DND-41 (cell line): Measurements from ENCODE around the gene CTDP1.
A peak's percentile ranks its signal among the peaks of the same experiment; 100 is the strongest.

Experiments used
- ATAC-seq: fragments of 200-7000 bp; cut with Tn5 transposase; 3 replicates; pipeline ENCODE4 v1.9.1; 2021; ENCODE audit warnings: low read depth; ENCODE audit not compliant: insufficient read depth
- DNase-seq: peaks from one replicate; pipeline ENCODE4 v3.0.0-alpha.2; 2020
- H2AFZ ChIP-seq: 2 replicates; pipeline ENCODE4 v1.6.0; 2012; ENCODE audit warnings: low read depth, low read length
- H3K27ac ChIP-seq: 2 replicates; pipeline ENCODE4 v1.5.1; 2012; ENCODE audit warnings: low read length, inconsistent platforms
- H3K27me3 ChIP-seq: fragments of 200-600 bp; sonication (generic); 2 replicates; pipeline ENCODE4 v1.6.0; 2012; ENCODE audit warnings: low read length, mild to moderate bottlenecking, inconsistent platforms; ENCODE audit not compliant: insufficient read depth, poor library complexity
- H3K36me3 ChIP-seq: 2 replicates; pipeline ENCODE4 v1.5.1; 2012; ENCODE audit warnings: low read length, inconsistent platforms; ENCODE audit not compliant: insufficient read depth
- H3K4me1 ChIP-seq: 2 replicates; pipeline ENCODE4 v1.5.1; 2012; ENCODE audit warnings: mild to moderate bottlenecking, low read length; ENCODE audit not compliant: insufficient read depth
- H3K4me2 ChIP-seq: 2 replicates; pipeline ENCODE4 v1.6.0; 2012; ENCODE audit warnings: mild to moderate bottlenecking, moderate library complexity, low read length, inconsistent platforms; ENCODE audit not compliant: insufficient read depth
- H3K4me3 ChIP-seq, 2 experiments: fragments of 200-600 bp in 1 of 2; shearing (Covaris generic) in 1 of 2; 2 replicates each; pipeline ENCODE4 v1.5.1; 2012 to 2016; ENCODE audit warnings: inconsistent platforms in 2 of 2, low read length in 2 of 2, mild to moderate bottlenecking in 2 of 2, low read depth in 1 of 2, moderate library complexity in 1 of 2
- H3K79me2 ChIP-seq: 2 replicates; pipeline ENCODE4 v1.6.0; 2012; ENCODE audit warnings: low read length, inconsistent platforms; ENCODE audit not compliant: insufficient read depth
- H3K9ac ChIP-seq: 2 replicates; pipeline ENCODE4 v1.6.0; 2012; ENCODE audit warnings: low read depth, mild to moderate bottlenecking, inconsistent platforms, low read length, moderate library complexity
- H3K9me3 ChIP-seq: 2 replicates; pipeline ENCODE4 v1.5.1; 2012; ENCODE audit warnings: low read length, moderate library complexity, mild to moderate bottlenecking, inconsistent platforms; ENCODE audit not compliant: insufficient read depth, severe bottlenecking
- H4K20me1 ChIP-seq: 2 replicates; pipeline ENCODE4 v1.6.0; 2012; ENCODE audit warnings: low read length; ENCODE audit not compliant: insufficient read depth
- EZH2 ChIP-seq: IDR thresholded peaks from 3 replicates; pipeline ENCODE4 v1.6.1; 2012; ENCODE audit warnings: borderline replicate concordance, low read depth, mild to moderate bottlenecking, moderate library complexity, low read length, inconsistent platforms; ENCODE audit not compliant: severe bottlenecking
- TF ChIP-seq, protein P1 (sequence below): IDR thresholded peaks from 2 replicates; pipeline ENCODE4 v1.5.1; 2012; ENCODE audit warnings: borderline replicate concordance, low read length, moderate library complexity, mild to moderate bottlenecking; ENCODE audit not compliant: poor library complexity, severe bottlenecking; ENCODE audit errors: extremely low read depth

Gene CTDP1

DNA sequence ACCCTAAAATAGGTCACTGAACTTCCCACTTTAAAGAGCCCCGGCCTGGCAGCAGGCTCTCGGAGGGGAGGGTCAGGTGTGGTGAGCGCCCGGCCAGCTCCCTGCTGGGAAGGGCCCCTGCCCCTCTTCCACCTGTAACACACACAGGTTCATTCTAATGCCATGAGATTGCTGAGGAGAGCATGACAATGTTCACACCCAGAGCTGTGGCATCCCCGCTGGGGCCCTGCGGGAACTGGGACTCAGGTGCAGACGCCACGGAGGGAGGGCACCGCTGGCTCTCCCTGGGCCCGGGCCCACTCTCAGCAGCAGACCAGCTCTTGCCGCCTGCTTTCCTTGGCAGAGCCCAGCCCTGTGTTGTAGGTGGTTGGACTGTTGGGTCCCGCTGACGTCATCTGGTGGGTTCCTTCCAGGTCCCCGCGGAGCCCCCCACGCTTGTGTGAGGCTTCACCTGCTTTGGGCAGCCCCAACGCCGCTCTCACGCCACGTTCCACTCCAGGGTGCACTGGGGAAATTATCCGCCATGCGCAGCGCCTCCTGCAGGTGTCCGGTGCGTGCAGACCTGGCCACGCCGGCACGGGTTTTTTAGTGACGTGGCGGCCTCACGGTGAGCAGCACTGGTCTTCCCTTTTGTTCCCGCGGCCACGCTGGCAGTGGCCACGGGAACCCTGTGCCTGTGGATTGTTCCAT is 67.7 kb downstream of the CTDP1 start:
- H3K27ac ChIP-seq, result no peak overlapping the region
- H3K4me2 ChIP-seq, result no peak overlapping the region
- DNase-seq (no peak), ATAC-seq (0 out of 3 replicates have a peak, but pooled peaks have one; percentile 26)
- no peak overlapping the region for H3K4me3 ChIP-seq
- H4K20me1 ChIP-seq, result peaks cover 39% of the 10 kb centered on the region
- no peak overlapping the region for H3K9ac ChIP-seq
- H3K9me3 ChIP-seq, result no peaks in the 10 kb centered on the region
- H3K36me3 ChIP-seq, result peaks cover 71% of the 10 kb centered on the region
- H3K4me1 ChIP-seq, result no peaks in the 10 kb centered on the region
- TF ChIP-seq, protein P1, sequence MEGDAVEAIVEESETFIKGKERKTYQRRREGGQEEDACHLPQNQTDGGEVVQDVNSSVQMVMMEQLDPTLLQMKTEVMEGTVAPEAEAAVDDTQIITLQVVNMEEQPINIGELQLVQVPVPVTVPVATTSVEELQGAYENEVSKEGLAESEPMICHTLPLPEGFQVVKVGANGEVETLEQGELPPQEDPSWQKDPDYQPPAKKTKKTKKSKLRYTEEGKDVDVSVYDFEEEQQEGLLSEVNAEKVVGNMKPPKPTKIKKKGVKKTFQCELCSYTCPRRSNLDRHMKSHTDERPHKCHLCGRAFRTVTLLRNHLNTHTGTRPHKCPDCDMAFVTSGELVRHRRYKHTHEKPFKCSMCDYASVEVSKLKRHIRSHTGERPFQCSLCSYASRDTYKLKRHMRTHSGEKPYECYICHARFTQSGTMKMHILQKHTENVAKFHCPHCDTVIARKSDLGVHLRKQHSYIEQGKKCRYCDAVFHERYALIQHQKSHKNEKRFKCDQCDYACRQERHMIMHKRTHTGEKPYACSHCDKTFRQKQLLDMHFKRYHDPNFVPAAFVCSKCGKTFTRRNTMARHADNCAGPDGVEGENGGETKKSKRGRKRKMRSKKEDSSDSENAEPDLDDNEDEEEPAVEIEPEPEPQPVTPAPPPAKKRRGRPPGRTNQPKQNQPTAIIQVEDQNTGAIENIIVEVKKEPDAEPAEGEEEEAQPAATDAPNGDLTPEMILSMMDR, result peak; percentile 24
- TF ChIP-seq EZH2, result no peak
- H3K27me3 ChIP-seq, result no peaks in the 10 kb centered on the region
- no peak overlapping the region for H2AFZ ChIP-seq
- peaks cover 7% of the 10 kb centered on the region; the same call in 1 of the 2 replicates for H3K79me2 ChIP-seq

DNA sequence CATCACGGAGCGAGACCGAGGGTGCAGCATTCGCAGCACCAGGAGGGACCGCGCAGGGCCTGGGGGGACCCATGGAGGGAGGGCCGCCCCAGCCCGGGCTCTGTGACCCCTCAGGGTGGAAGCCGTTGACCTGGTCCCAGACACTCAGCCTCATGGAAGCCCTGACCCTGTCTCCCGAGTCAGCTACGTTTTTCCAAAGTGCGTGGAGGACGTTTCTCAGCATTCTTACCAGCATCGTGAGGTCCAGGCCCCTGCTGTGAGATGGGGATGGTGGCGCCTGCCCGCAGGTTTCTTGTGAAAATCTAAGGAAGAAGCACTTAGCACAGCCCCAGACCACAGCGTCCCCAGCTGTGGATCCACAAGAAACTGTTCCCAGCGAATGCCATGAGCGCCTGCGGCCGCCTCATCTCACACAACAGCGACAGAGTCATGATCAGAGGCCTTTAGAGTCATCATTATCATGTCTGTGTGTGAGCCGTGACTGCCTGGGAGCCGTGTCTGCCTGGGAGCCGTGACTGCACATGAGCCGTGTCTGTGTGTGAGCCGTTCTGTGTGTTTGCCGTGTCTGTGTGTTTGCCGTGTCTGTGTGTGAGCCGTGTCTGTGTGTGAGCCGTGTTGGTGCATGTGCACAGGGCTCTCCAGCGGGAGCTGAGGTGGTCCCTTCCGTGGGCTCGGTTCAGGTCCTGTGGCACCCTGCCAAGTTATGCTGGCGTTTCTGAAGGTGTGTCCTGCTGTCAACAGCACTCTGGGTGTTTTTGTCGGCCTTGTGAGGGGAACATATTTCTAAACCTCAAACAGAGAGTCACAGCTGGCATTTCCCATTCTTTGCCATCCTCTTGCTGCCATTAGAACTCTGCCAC is 68.9 kb downstream of the CTDP1 start:
- no peak overlapping the region for H3K4me2 ChIP-seq
- ATAC-seq, result no peak
- peaks cover 7% of the 10 kb centered on the region; the same call in 1 of the 2 replicates for H3K79me2 ChIP-seq
- no peak for DNase-seq
- no peak overlapping the region for H3K27ac ChIP-seq
- H2AFZ ChIP-seq, result no peak overlapping the region
- H4K20me1 ChIP-seq, result peaks cover 39% of the 10 kb centered on the region
- TF ChIP-seq, protein P1, result no peak
- TF ChIP-seq EZH2, result no peak
- H3K36me3 ChIP-seq, result peaks cover 66% of the 10 kb centered on the region
- no peaks in the 10 kb centered on the region for H3K27me3 ChIP-seq
- no peak overlapping the region for H3K9ac ChIP-seq
- no peak overlapping the region for H3K4me3 ChIP-seq
- H3K4me1 ChIP-seq, result no peaks in the 10 kb centered on the region
- H3K9me3 ChIP-seq, result no peaks in the 10 kb centered on the region

DNA sequence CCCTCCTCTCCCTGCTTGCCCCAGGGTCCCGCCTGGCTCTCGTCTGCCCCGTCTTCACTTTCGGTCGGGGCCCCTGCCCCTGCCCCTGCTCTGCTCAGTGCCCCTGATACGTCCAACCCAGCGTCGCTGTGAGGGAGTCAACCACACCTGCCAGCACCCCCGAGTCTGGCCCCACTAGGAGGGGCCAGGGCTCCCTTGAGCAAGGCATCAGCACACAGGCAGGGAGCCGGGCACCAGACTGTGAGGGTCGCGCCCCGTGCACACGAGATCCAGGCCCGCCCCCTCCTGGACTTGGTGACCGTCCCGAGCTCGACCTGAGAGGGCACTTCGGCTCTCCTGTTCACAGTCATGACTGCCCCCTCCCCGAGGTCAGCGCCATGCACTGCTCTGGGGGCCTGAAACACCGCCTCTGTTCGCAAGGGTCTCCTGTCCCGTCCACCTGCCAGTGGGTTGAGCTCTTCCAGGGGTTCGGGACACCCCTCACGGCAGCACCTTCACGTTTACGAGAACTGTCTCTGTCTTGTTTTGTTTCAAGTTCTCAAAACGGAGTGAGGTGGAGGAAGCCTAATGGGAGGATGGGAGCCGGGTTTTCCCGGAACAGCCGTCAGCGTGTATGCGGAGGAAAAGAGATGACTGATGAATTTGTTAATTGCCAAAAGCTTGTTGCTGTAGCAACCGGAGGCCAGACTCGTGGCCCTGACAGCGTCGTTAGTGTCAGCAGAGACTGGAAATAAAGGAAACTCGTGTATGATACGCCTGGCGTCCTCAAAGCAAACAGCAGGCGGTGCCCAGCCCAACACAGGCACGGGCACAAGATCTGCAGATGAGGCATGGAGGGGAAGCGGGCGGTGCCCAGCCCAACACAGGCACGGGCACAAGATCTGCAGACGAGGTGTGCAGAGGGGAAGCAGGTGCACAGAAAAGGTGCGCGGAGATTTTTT is 69.9 kb downstream of the CTDP1 start:
- no peak for TF ChIP-seq EZH2
- TF ChIP-seq, protein P1, result no peak
- DNase-seq, result no peak
- H4K20me1 ChIP-seq, result peaks cover 37% of the 10 kb centered on the region

More for the DNA sequence above, 69.9 kb downstream of the CTDP1 start:
- no peak overlapping the region for H3K4me2 ChIP-seq
- H2AFZ ChIP-seq, result no peak overlapping the region
- H3K27ac ChIP-seq, result no peak overlapping the region
- H3K27me3 ChIP-seq, result no peaks in the 10 kb centered on the region
- peaks cover 7% of the 10 kb centered on the region; the same call in 1 of the 2 replicates for H3K79me2 ChIP-seq
- no peaks in the 10 kb centered on the region for H3K9me3 ChIP-seq
- ATAC-seq, result no peak
- H3K4me1 ChIP-seq, result no peaks in the 10 kb centered on the region
- peaks cover 66% of the 10 kb centered on the region for H3K36me3 ChIP-seq
- H3K4me3 ChIP-seq, result no peak overlapping the region
- no peak overlapping the region for H3K9ac ChIP-seq
